Fibroblast of skin of back (primary cell): ENCODE results near the gene BHMT2.
A peak's percentile ranks its signal among the peaks of the same experiment; 100 is the strongest.

Experiments
- DNase-seq: peaks from one replicate; pipeline ENCODE4 v3.0.0-alpha.2; 2013

Gene BHMT2

GRCh38 chr5:79070350-79070667 lies 742 bp downstream of the BHMT2 start:
- DNase-seq = peak; percentile 30

GRCh38 chr5:79074641-79075040 lies 5.1 kb downstream of the BHMT2 start:
- DNase-seq = peak; percentile 66

GRCh38 chr5:79075646-79076426 lies 6.3 kb downstream of the BHMT2 start:
- no peak for DNase-seq

- DNase-seq = no peak
These were observed 7.3 kb downstream of the BHMT2 start for GRCh38 chr5:79076819-79077218.

GRCh38 chr5:79077680-79078365 lies 8.3 kb downstream of the BHMT2 start:
- DNase-seq = peak; percentile 14

GRCh38 chr5:79080804-79081203 lies 11.2 kb downstream of the BHMT2 start:
- DNase-seq = no peak

- no peak for DNase-seq
These were observed 12.2 kb downstream of the BHMT2 start for GRCh38 chr5:79081779-79082178.

- DNase-seq = no peak
These were observed 16.5 kb downstream of the BHMT2 start for GRCh38 chr5:79086116-79086515.

GRCh38 chr5:79088507-79088906 lies 18.9 kb downstream of the BHMT2 start:
- DNase-seq = no peak

GRCh38 chr5:79091064-79091463 lies 21.5 kb downstream of the BHMT2 start:
- DNase-seq = no peak

- no peak for DNase-seq
These were observed 24.2 kb downstream of the BHMT2 start for GRCh38 chr5:79093762-79094161.

- DNase-seq = no peak
These were observed 36.3 kb downstream of the BHMT2 start for GRCh38 chr5:79105868-79106267.

- DNase-seq = peak; percentile 7
These were observed 37.6 kb downstream of the BHMT2 start for GRCh38 chr5:79107020-79107796.

GRCh38 chr5:79108086-79108485 lies 38.5 kb downstream of the BHMT2 start:
- DNase-seq = no peak

- no peak for DNase-seq
These were observed 39.2 kb downstream of the BHMT2 start for GRCh38 chr5:79108792-79109191.

- no peak for DNase-seq
These were observed 40.2 kb downstream of the BHMT2 start for GRCh38 chr5:79109527-79110492.

GRCh38 chr5:79111387-79111959 lies 41.9 kb downstream of the BHMT2 start, which contains the start of gene BHMT:
BHMT (plus strand) TSS chr5:79111809; CDS start chr5:79111886, 77 bp downstream.
- no peak for DNase-seq

- no peak for DNase-seq
These were observed 42.6 kb downstream of the BHMT2 start for GRCh38 chr5:79111960-79112702.

- DNase-seq = no peak
These were observed 43.1 kb downstream of the BHMT2 start for GRCh38 chr5:79112703-79113058.

- no peak for DNase-seq
These were observed 49.9 kb downstream of the BHMT2 start for GRCh38 chr5:79119486-79119885.

- no peak for DNase-seq
These were observed 50.7 kb downstream of the BHMT2 start for GRCh38 chr5:79120221-79120620.
